GM23248 (cell line): Measurements from ENCODE around the gene NCAM1. TPM values are rescaled to one million over a fixed set of nuclear protein-coding genes. Genes with fewer than 3 reads are reported as not detected.
A peak's percentile ranks its signal among the peaks of the same experiment; 100 is the strongest.

Source experiments
- DNase-seq: peaks from one replicate; pipeline ENCODE4 v3.0.0-alpha.2; 2015
- H2AFZ ChIP-seq: fragments of 200-600 bp; sonication (generic); 2 replicates; pipeline ENCODE4 v1.6.1; 2016; ENCODE audit warnings: antibody characterized with exemption
- H3F3A ChIP-seq: fragments of 200-600 bp; sonication (generic); 2 replicates; pipeline ENCODE4 v1.6.1; 2016; ENCODE audit warnings: mild to moderate bottlenecking, antibody characterized with exemption, mixed run types; ENCODE audit not compliant: insufficient read depth
- H3K27ac ChIP-seq: fragments of 200-600 bp; sonication (generic); 2 replicates; pipeline ENCODE4 v1.5.1; 2016; ENCODE audit warnings: mild to moderate bottlenecking
- H3K27me3 ChIP-seq: fragments of 200-600 bp; sonication (generic); replicated peaks from 2 replicates; pipeline ENCODE4 v1.6.1; 2016; ENCODE audit warnings: mild to moderate bottlenecking; ENCODE audit not compliant: insufficient read depth
- H3K36me3 ChIP-seq: fragments of 200-600 bp; sonication (generic); 2 replicates; pipeline ENCODE4 v1.6.1; 2016; ENCODE audit warnings: low read depth, mild to moderate bottlenecking
- H3K4me1 ChIP-seq: fragments of 200-600 bp; sonication (generic); 2 replicates; pipeline ENCODE4 v1.6.1; 2016; ENCODE audit warnings: mild to moderate bottlenecking; ENCODE audit not compliant: insufficient read depth
- H3K4me2 ChIP-seq: fragments of 200-600 bp; sonication (generic); one replicate; pipeline ENCODE4 v1.6.1; 2016; ENCODE audit warnings: mild to moderate bottlenecking; ENCODE audit not compliant: unreplicated experiment
- H3K4me3 ChIP-seq: fragments of 200-600 bp; sonication (generic); 2 replicates; pipeline ENCODE4 v1.5.1; 2016; ENCODE audit warnings: mild to moderate bottlenecking
- H3K79me2 ChIP-seq: fragments of 200-600 bp; sonication (generic); 2 replicates; pipeline ENCODE4 v1.6.1; 2016; ENCODE audit warnings: mild to moderate bottlenecking; ENCODE audit not compliant: insufficient read depth
- H3K9ac ChIP-seq: fragments of 200-600 bp; sonication (generic); 2 replicates; pipeline ENCODE4 v1.6.1; 2016; ENCODE audit warnings: mild to moderate bottlenecking
- H3K9me2 ChIP-seq: fragments of 200-600 bp; sonication (generic); 2 replicates; pipeline ENCODE4 v1.6.1; 2016; ENCODE audit warnings: mixed run types, mild to moderate bottlenecking, moderate library complexity; ENCODE audit not compliant: insufficient read depth
- H3K9me3 ChIP-seq: fragments of 200-600 bp; sonication (generic); one replicate; pipeline ENCODE4 v1.6.1; 2017; ENCODE audit warnings: low read depth
- H4K20me1 ChIP-seq: fragments of 200-600 bp; sonication (generic); 2 replicates; pipeline ENCODE4 v1.6.0; 2016; ENCODE audit not compliant: insufficient read depth
- EZH2 ChIP-seq: fragments of 200-600 bp; sonication (generic); IDR thresholded peaks from 2 replicates; pipeline ENCODE4 v1.6.1; 2018; ENCODE audit warnings: antibody characterized with exemption, mild to moderate bottlenecking; ENCODE audit not compliant: insufficient read depth, poor library complexity, severe bottlenecking
- EZH2phosphoT487 ChIP-seq: fragments of 200-600 bp; sonication (generic); IDR thresholded peaks from 2 replicates; pipeline ENCODE4 v1.6.1; 2018; ENCODE audit warnings: antibody characterized with exemption, moderate library complexity, mild to moderate bottlenecking, low read depth; ENCODE audit not compliant: insufficient read depth
- WGBS, 2 experiments: methylation state at CpG; one replicate each; pipeline ENCODE4 v1.1.6; 2015 to 2017; ENCODE audit warnings: low lambda C conversion rate in 2 of 2, low coverage in 1 of 2; ENCODE audit errors: missing lambda C conversion rate in 2 of 2; 5-methylcytosine and 5-hydroxymethylcytosine counted together
- in situ Hi-C: fragments of 300-500 bp; cut with MboI; formaldehyde crosslinking; loops from 2 replicates; pipeline ENCODE4 v1.15.0; 2020
- polyA plus RNA-seq: library from polyadenylated mRNA; unstranded; fragments of >200 nt; fragmentation: Nextera tagmentation; extraction: Ambion mirVana; gene quantifications from 2 replicates; pipeline ENCODE4 v1.2.1, GENCODE V29; 2016
- total RNA-seq: library from RNA; depleted of rRNA; stranded (reverse); fragments of >200 nt; shearing (Covaris generic); gene quantifications from 2 replicates; pipeline ENCODE4 v1.2.3, GENCODE V29; 2014

Gene NCAM1
- total and polyA plus RNA-seq, 2 experiments from 2014 or later, result 1.5 to 1.8 TPM

- no peak overlapping the region for H3K9ac ChIP-seq
- H3K27me3 ChIP-seq, result no peaks in the 10 kb centered on the region; the same call in 1 of the 2 replicates
- no peaks in the 10 kb centered on the region for H3K36me3 ChIP-seq
- no peak overlapping the region for H3K27ac ChIP-seq
- TF ChIP-seq EZH2phosphoT487, result no peak
- TF ChIP-seq EZH2, result no peak
- H4K20me1 ChIP-seq, result no peaks in the 10 kb centered on the region
- H3K9me2 ChIP-seq, result no peaks in the 10 kb centered on the region
- WGBS, 2 experiments, result 53 to 61% methylated on average over 8 of the region's 8 CpGs
- no peak overlapping the region for H3K4me3 ChIP-seq
- H3K4me1 ChIP-seq, result no peaks in the 10 kb centered on the region
- H3K9me3 ChIP-seq, result no peaks in the 10 kb centered on the region
- H3K79me2 ChIP-seq, result no peaks in the 10 kb centered on the region
- H3K4me2 ChIP-seq, result no peak overlapping the region
- H2AFZ ChIP-seq, result no peak overlapping the region
- in situ Hi-C loops, result no loop called here
- no peak for DNase-seq
- no peaks in the 10 kb centered on the region for H3F3A ChIP-seq
These were observed 170.0 kb downstream of the NCAM1 start for GRCh38 chr11:113131036-113131775.

- no peak for DNase-seq
- no peaks in the 10 kb centered on the region for H3F3A ChIP-seq
- no peak overlapping the region for H3K4me3 ChIP-seq
- TF ChIP-seq EZH2 (no peak), EZH2phosphoT487 (no peak)
- no peak overlapping the region for H3K4me2 ChIP-seq
- H3K36me3 ChIP-seq, result no peaks in the 10 kb centered on the region
- H2AFZ ChIP-seq, result no peak overlapping the region
- no peaks in the 10 kb centered on the region for H3K4me1 ChIP-seq
- no peak overlapping the region for H3K27ac ChIP-seq
- H3K9ac ChIP-seq, result no peak overlapping the region
- no peaks in the 10 kb centered on the region; the same call in 1 of the 2 replicates for H3K27me3 ChIP-seq
- H3K79me2 ChIP-seq, result no peaks in the 10 kb centered on the region
- H3K9me3 ChIP-seq, result no peaks in the 10 kb centered on the region
- H4K20me1 ChIP-seq, result no peaks in the 10 kb centered on the region
- H3K9me2 ChIP-seq, result no peaks in the 10 kb centered on the region
- 71 to 74% methylated on average over 4 of the region's 4 CpGs for WGBS, 2 experiments
- in situ Hi-C loops, result no loop called here
These were observed 171.9 kb downstream of the NCAM1 start for GRCh38 chr11:113133071-113133470.

- H2AFZ ChIP-seq, result no peak overlapping the region
- WGBS, 2 experiments, result 23 to 25% methylated on average over 5 of the region's 5 CpGs
- H3K36me3 ChIP-seq, result no peaks in the 10 kb centered on the region
- no peak overlapping the region for H3K4me2 ChIP-seq
- no peaks in the 10 kb centered on the region for H3K9me3 ChIP-seq
- H3K79me2 ChIP-seq, result no peaks in the 10 kb centered on the region
- H3K9me2 ChIP-seq, result no peaks in the 10 kb centered on the region
- no peak for TF ChIP-seq EZH2phosphoT487
- TF ChIP-seq EZH2, result no peak
- in situ Hi-C loops, result no loop called here
- H3K4me1 ChIP-seq, result no peaks in the 10 kb centered on the region
- peak; percentile 10 for DNase-seq
- H4K20me1 ChIP-seq, result no peaks in the 10 kb centered on the region
- no peaks in the 10 kb centered on the region; the same call in 1 of the 2 replicates for H3K27me3 ChIP-seq
- H3K4me3 ChIP-seq, result no peak overlapping the region
- no peak overlapping the region for H3K9ac ChIP-seq
- no peaks in the 10 kb centered on the region for H3F3A ChIP-seq
- no peak overlapping the region for H3K27ac ChIP-seq
These were observed 173.4 kb downstream of the NCAM1 start for GRCh38 chr11:113134626-113135025.

GRCh38 chr11:113137713-113138529 is 176.7 kb downstream of the NCAM1 start:
- Histone ChIP-seq H3K4me1 (no peaks in the 10 kb centered on the region), H3K4me2 (no peak overlapping the region), H2AFZ (no peak overlapping the region), H3K27ac (no peak overlapping the region), H3K9me2 (no peaks in the 10 kb centered on the region), H3K36me3 (no peaks in the 10 kb centered on the region), H3K9me3 (no peaks in the 10 kb centered on the region), H3F3A (no peaks in the 10 kb centered on the region), H3K79me2 (no peaks in the 10 kb centered on the region), H3K9ac (no peak overlapping the region), H3K27me3 (no peaks in the 10 kb centered on the region), H4K20me1 (no peaks in the 10 kb centered on the region), H3K4me3 (no peak overlapping the region)
- in situ Hi-C loops, result no loop called here
- no peak for TF ChIP-seq EZH2
- no peak for TF ChIP-seq EZH2phosphoT487
- no peak for DNase-seq
- WGBS, 2 experiments, result 77% methylated on average over 15 of the region's 15 CpGs
